GM19239 (cell line): ENCODE measurements around the gene TMCO2.

Experiments
- DNase-seq: peaks from one replicate; pipeline ENCODE4 v3.0.0; 2011; ENCODE audit warnings: low spot score; ENCODE audit not compliant: insufficient read length
- FAIRE-seq: peaks from 2 replicates; lab custom pipeline; 2011; peaks lifted over from hg19 to GRCh38; lab: Jason Lieb, UNC

TMCO2 gene

GRCh38 chr1:40257313-40257687 is 9.6 kb downstream of the TMCO2 start:
- FAIRE-seq (no peak), DNase-seq (no peak)

DNA sequence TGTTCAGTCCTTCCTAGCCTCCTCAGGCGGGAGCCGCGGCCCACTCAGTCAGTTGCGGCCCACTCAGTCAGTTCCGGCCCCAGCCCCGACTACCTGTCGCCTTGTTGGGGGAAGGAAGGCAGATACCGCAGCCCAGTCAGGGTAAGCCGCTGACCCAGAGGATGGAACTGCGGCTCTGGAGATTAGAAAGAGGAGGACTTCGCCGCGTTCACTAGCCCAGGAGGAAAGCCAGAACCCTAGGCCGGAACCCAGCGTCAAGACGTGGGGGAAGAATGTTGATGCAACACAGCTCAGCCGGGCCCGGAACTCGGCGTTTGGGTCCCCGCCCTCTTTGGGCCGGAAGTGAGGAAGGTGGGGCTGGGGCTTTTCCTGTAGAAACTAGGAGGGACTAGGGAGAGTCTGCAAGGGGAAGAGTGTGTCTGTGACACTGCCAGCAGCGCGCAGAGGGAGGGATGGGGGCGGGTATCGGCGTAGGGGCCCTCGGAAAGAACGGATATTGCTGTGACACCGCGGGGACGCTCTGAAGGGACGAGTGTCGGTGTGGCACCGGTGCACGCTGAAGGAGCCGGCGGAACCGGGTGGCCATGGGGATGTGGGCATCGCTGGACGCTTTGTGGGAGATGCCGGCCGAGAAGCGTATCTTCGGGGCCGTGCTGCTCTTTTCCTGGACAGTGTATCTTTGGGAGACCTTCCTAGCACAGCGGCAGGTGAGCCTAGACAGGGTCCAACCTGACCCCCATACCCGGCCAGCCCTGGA is 10.1 kb downstream of the TMCO2 start, which contains the start of gene ZMPSTE24:
ZMPSTE24 (plus strand) TSS at position 549 of the 757 bp plus-strand sequence; CDS start at position 585, 36 bp downstream.
- FAIRE-seq = peak; percentile 99
- peak; percentile 67 for DNase-seq

GRCh38 chr1:40258445-40258769 is 10.7 kb downstream of the TMCO2 start:
- DNase-seq (no peak), FAIRE-seq (peak; percentile 66)

- DNase-seq (no peak), FAIRE-seq (no peak)
These were observed 16.6 kb downstream of the TMCO2 start for GRCh38 chr1:40264354-40264781.

DNA sequence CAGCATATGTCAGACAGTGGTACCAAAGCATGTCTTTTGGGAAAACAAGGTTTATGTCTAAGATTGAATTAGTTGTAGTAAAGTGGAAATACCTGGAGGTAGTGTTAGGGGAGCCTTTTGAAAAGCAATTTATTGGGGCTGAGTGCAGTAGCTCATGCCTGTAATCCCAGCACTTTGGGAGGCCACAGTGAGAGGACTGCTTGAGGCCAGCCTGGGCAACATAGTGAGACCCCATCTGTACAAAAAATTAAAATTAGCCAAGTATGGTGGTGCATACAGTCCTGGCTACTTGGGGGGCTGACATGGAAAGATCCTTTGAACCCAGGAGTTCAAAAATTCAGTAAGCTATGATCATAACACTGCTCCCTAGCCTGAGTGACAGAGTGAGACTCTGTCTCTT is 17.6 kb downstream of the TMCO2 start:
- DNase-seq (no peak), FAIRE-seq (no peak)

DNA sequence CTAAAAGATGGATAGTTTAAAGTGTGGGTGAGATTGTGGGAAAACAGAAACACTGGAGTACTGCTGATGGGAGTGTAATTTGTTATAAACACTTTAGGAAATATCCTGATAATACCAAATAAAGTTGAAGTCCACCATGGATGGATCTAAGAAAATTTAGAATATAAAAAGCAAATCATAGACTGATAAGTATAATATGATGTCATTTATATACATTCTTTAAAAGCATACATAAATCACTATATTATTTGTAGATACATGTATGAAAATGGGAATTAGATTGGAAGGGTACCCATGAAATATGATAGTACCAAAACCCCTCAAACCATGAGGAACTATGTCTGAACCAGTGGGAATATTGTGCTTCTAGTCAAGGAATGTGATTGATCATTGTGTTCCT is 18.2 kb downstream of the TMCO2 start:
- no peak for FAIRE-seq
- no peak for DNase-seq

- FAIRE-seq (no peak), DNase-seq (no peak)
These were observed 19.2 kb downstream of the TMCO2 start for GRCh38 chr1:40266786-40267535.

DNA sequence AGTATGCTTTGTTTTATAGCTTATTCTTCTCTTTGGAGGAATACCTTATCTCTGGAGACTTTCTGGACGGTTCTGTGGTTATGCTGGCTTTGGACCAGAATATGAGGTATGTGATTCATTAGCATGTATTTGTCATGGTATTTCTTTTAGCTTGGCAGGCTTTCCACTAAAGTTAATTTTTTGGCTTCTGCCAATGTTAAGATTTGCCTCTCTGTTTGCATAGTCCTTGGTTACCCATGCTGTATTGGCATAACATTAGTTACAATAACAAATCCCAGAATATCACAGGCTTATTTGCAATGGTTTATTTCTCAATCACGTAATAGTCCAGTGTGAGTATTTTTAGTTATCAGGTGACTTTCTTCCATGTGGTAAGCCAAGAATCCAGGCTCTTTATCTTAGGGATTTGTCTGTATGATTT is 20.0 kb downstream of the TMCO2 start:
- no peak for FAIRE-seq
- DNase-seq = no peak

DNA sequence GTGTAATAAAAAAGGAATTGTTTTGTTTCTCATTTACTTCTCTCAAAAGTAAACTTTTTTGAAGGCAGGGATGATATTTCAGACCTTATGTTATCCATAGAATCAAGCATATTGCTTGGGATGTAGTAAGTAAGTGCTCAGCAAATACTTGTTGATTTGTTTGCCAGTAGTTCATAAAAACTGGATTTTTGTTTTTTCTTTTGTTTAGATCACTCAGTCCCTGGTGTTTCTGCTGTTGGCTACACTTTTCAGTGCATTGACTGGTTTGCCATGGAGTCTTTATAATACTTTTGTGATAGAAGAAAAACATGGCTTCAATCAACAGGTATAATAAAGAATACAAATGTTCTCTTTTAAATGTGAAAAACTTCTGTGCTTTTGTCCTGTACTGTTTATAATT is 20.5 kb downstream of the TMCO2 start:
- FAIRE-seq = no peak
- no peak for DNase-seq

DNA sequence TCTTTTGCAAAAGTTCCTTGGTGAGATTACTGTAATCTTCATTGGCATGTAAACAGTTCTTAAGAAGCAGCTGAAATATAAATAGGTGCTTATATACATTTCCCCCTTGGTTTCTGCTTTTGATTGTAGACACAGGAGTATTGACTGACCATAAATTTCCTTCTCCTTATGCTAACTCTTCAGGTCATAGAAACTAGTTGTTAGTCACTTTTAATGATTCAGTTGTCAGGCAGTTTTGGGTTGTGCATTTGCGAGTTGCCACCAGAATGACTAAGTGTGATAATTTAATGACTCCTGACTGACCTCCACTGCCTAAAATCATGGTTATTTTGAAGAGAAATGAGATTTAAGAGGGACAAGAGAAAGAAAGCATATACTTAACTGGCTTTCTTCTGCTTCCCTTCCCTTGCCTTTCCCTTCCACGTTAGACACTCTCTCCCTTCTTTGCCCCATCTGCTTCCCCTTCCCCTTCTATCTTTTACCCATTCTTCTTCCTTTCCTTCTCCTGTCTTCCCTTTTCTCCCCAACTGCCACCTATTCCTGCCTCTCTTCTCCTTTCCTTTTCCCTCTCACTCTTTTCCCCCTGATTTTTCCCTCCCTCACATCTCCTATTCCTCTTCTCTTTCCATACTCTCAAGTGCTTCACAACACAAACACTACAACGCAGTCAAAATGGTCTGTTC is 22.6 kb downstream of the TMCO2 start:
- FAIRE-seq (no peak), DNase-seq (no peak)

DNA sequence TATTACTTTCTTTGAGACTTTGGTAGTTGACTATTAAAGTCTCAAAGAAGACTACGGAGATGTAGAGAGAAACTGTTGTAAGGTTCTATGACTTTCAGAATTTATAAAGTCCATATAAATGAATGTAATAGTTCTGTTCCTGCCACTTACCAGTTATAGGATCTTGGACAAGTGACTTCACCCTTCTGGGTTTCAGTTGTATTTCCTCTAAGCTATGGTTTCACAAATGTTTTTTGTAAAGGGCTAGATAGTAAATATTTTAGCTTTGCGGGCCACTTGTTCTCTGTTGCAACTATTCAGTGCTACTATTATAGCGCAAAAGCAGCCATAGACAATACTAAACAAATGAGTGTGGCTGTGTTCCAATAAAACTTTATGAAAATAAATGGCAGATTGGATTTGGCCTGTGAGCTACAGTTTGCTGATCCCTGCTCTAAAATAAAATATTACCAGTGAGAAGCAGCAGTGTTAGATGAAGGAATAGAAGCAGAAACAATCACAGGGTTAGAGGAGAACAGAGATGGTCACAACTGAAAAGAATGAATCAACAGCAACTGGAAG is 25.0 kb downstream of the TMCO2 start:
- peak; percentile 26 for FAIRE-seq
- DNase-seq = no peak

DNA sequence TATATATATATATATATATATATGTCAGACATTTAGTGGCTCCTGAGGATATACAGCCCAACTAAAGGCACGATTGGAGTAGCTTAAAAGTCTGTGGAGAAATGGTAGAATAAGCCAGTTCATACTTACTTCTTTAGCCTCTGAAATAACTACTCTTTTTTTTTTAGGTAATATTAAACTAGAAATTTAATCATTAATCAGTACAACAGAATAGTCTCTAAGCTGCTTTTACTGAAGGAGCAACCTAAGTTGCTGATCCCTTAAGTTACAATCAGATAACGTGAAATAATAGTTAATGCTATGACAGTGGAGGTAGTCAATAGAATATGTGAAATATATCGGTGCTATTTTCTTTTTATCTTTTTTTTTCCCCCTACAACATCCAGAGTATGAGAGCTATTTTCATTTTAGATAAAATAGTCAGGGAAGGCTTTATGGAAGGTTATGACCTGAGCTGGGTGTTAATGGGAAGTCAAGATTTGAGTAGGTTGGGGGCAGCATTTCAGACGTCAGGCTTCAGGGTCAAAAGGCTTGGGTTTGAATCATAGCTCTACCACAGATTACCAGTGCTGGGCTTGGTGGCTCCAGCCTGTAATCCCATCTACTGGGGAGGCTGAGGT is 25.9 kb downstream of the TMCO2 start:
- DNase-seq (no peak), FAIRE-seq (no peak)

DNA sequence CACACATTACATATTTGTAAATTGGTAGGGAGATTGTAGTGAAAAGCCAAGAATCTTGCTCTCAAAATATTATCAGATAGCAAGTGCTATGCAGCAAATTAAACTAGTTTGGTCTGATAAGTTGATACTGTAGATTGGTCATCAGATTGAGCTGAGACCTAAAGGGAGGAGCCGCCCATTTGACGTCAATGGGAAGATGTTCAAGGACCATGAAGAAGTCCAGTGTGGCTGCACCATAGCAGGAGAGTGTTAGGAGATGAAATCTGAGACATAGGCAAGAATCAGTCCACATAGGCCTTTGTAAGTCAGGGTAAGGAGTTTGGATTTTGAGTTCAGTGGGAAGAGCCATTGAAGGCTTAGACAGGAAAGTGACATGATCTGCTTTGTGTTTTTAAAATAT is 26.6 kb downstream of the TMCO2 start:
- FAIRE-seq = peak; percentile 31

DNA sequence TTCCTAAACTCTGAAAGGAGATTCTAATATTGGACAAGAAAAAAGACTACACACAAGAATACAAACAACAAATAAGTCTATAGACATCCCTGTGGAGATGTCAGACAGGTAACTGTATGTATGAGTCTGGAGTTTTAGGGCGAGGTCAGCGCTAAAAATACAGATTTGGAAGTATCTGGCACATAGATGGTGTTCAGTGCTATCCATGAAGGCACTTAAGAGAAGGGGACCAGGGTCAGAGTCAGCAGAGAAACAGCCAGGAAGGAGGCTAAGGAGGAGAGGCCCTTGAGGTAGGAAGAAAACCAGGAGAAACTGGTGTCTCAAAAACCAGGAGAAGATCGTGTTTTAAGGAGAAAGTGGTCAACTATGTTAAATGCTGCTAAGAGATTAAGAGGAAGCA is 28.4 kb downstream of the TMCO2 start:
- DNase-seq (no peak), FAIRE-seq (no peak)

More for the DNA sequence above, 26.6 kb downstream of the TMCO2 start:
- DNase-seq = no peak

GRCh38 chr1:40281853-40282252 is 34.1 kb downstream of the TMCO2 start:
- no peak for DNase-seq
- FAIRE-seq = no peak

GRCh38 chr1:40291293-40291692 is 43.6 kb downstream of the TMCO2 start:
- DNase-seq (no peak), FAIRE-seq (no peak)

- no peak for FAIRE-seq
These were observed 51.9 kb downstream of the TMCO2 start for GRCh38 chr1:40299366-40300248.

GRCh38 chr1:40300249-40300567 is 52.5 kb downstream of the TMCO2 start:
- no peak for FAIRE-seq

More at GRCh38 chr1:40299366-40300248, 51.9 kb downstream of the TMCO2 start:
- no peak for DNase-seq

DNA sequence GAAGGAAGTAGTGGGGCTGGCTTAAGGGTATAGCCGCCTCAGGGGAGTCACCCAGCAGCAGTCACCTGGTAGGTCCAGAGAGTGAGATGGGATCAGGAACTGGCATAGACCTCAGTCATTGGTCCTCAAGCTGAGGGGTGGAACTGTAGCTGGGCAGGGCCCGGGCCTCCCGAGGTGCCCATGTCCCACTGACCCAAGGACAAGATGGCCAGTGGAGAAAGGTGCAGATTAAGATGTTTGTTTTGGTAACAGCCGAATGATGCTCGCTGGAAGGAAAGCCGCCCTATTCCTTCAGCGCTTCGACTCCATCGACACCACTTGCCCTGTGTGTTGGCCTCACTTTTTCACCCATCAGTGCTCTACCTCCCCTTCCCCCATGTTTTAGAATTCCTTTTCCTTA is 52.9 kb downstream of the TMCO2 start:
- DNase-seq (no peak), FAIRE-seq (no peak)

More at GRCh38 chr1:40300249-40300567, 52.5 kb downstream of the TMCO2 start:
- DNase-seq = no peak
